Ascending aorta (tissue), 2 donors: Measurements from ENCODE around the gene AMMECR1. TPM values are rescaled to one million over a fixed set of nuclear protein-coding genes. Genes with fewer than 3 reads are reported as not detected.

ENCODE experiments used
- DNase-seq, 2 donors: peaks; one replicate each; pipeline ENCODE4 v3.0.0-alpha.2; 2019; ENCODE audit warnings: low spot score in 2 of 2
- H3K27ac ChIP-seq, 2 donors: fragments of 200-600 bp; sonication (generic); one replicate each; pipeline ENCODE4 v1.5.1; 2016 to 2017; ENCODE audit warnings: mild to moderate bottlenecking in 1 of 2
- H3K27me3 ChIP-seq: fragments of 200-600 bp; sonication (generic); one replicate; pipeline ENCODE4 v1.5.1; 2017
- H3K36me3 ChIP-seq, 2 donors: fragments of 200-600 bp; sonication (generic); one replicate each; pipeline ENCODE4 v1.5.1; 2016
- H3K4me1 ChIP-seq, 2 donors: fragments of 200-600 bp; sonication (generic); one replicate each; pipeline ENCODE4 v1.5.1; 2016 to 2017; ENCODE audit warnings: mild to moderate bottlenecking in 1 of 2
- H3K4me3 ChIP-seq, 2 donors: fragments of 200-600 bp; sonication (generic); one replicate each; pipeline ENCODE4 v1.5.1; 2016 to 2017; ENCODE audit warnings: mild to moderate bottlenecking in 1 of 2
- H3K9me3 ChIP-seq, 2 donors: fragments of 200-600 bp; sonication (generic); one replicate each; pipeline ENCODE4 v1.5.1; 2016
- CTCF ChIP-seq, 3 experiments: fragments of 200-600 bp in 2 of 3; fragments of 450-650 bp in 1 of 3; sonication (generic) in 2 of 3; IDR thresholded peaks; one replicate each; pipeline ENCODE4 v1.5.1; 2016 to 2019; ENCODE audit warnings: antibody characterized with exemption in 3 of 3, mild to moderate bottlenecking in 1 of 3, moderate library complexity in 1 of 3
- intact Hi-C: fragments of 100-400 bp; cut with DNase I; formaldehyde crosslinking; loops from one replicate; pipeline ENCODE4 v1.15.1; 2023
- total RNA-seq: library from RNA; depleted of rRNA; stranded (reverse); fragments of >200 nt; gene quantifications from one replicate; pipeline ENCODE4 v1.1.0, GENCODE V29; 2016

The AMMECR1 gene
- total RNA-seq, 1 donor from 2014 or later, result 3.5 TPM

GRCh38 chrX:110168585-110168984 is 149.3 kb downstream of the AMMECR1 start:
- no peak overlapping the region for H3K4me3 ChIP-seq

GRCh38 chrX:110167952-110168451 is 149.9 kb downstream of the AMMECR1 start:
- no peak for DNase-seq
- Histone ChIP-seq H3K36me3 (no peaks in the 10 kb centered on the region), H3K4me1 (no peaks in the 10 kb centered on the region), H3K4me3 (no peak overlapping the region), H3K27ac (no peak overlapping the region), H3K9me3 (no peaks in the 10 kb centered on the region), H3K27me3 (no peaks in the 10 kb centered on the region)
- intact Hi-C loops, result no loop called here
- peak; percentile 28 to 51 (median 29) for TF ChIP-seq CTCF (IDR thresholded peaks at IDR 0.05)

More at GRCh38 chrX:110168585-110168984, 149.3 kb downstream of the AMMECR1 start:
- H3K36me3 ChIP-seq, result no peaks in the 10 kb centered on the region
- no peak overlapping the region for H3K27ac ChIP-seq
- H3K4me1 ChIP-seq, result no peaks in the 10 kb centered on the region
- no peaks in the 10 kb centered on the region for H3K9me3 ChIP-seq
- intact Hi-C loops, result no loop called here
- no peak for DNase-seq
- no peaks in the 10 kb centered on the region for H3K27me3 ChIP-seq
- no peak for TF ChIP-seq CTCF (IDR thresholded peaks at IDR 0.05)

GRCh38 chrX:110163488-110163887 is 154.4 kb downstream of the AMMECR1 start:
- peaks cover 0 to 2% of the 10 kb centered on the region in 2 donors for H3K4me1 ChIP-seq
- H3K36me3 ChIP-seq, result no peaks in the 10 kb centered on the region
- no peak overlapping the region for H3K4me3 ChIP-seq
- no peaks in the 10 kb centered on the region for H3K9me3 ChIP-seq
- no peak for TF ChIP-seq CTCF (IDR thresholded peaks at IDR 0.05)
- intact Hi-C loops, result loop anchor here (5.0 kb wide), 1 partner anchor 154 kb away; the partner anchor contains the start of gene AMMECR1
- no peak for DNase-seq
- no peaks in the 10 kb centered on the region for H3K27me3 ChIP-seq
- H3K27ac ChIP-seq, result no peak overlapping the region

- DNase-seq, result no peak
- Histone ChIP-seq H3K9me3 (no peaks in the 10 kb centered on the region), H3K27ac (no peak overlapping the region), H3K27me3 (no peaks in the 10 kb centered on the region), H3K4me3 (no peak overlapping the region), H3K36me3 (no peaks in the 10 kb centered on the region), H3K4me1 (peaks cover 0 to 2% of the 10 kb centered on the region in 2 donors)
- TF ChIP-seq CTCF (IDR thresholded peaks at IDR 0.05), result no peak
- intact Hi-C loops, result loop anchor here (5.0 kb wide), 1 partner anchor 154 kb away; the partner anchor contains the start of gene AMMECR1
These were observed 155.0 kb downstream of the AMMECR1 start for GRCh38 chrX:110162867-110163266.

- no peak for TF ChIP-seq CTCF (IDR thresholded peaks at IDR 0.05)
- H3K27ac ChIP-seq, result no peak overlapping the region
- DNase-seq, result no peak
- peaks cover 0 to 2% of the 10 kb centered on the region in 2 donors for H3K4me1 ChIP-seq
- no peaks in the 10 kb centered on the region for H3K9me3 ChIP-seq
- intact Hi-C loops, result loop anchor here (5.0 kb wide), 1 partner anchor 155 kb away; the partner anchor contains the start of gene AMMECR1
- no peaks in the 10 kb centered on the region for H3K27me3 ChIP-seq
- H3K4me3 ChIP-seq, result no peak overlapping the region
- no peaks in the 10 kb centered on the region for H3K36me3 ChIP-seq
These were observed 155.8 kb downstream of the AMMECR1 start for GRCh38 chrX:110162131-110162530.

GRCh38 chrX:110161361-110161686 is 156.6 kb downstream of the AMMECR1 start:
- intact Hi-C loops, result loop anchor here (5.0 kb wide), 1 partner anchor 156 kb away; the partner anchor contains the start of gene AMMECR1
- Histone ChIP-seq H3K4me1 (peaks cover 0 to 2% of the 10 kb centered on the region in 2 donors), H3K27me3 (no peaks in the 10 kb centered on the region), H3K9me3 (no peaks in the 10 kb centered on the region), H3K27ac (no peak overlapping the region), H3K36me3 (no peaks in the 10 kb centered on the region), H3K4me3 (no peak overlapping the region)
- DNase-seq, result no peak
- TF ChIP-seq CTCF (IDR thresholded peaks at IDR 0.05), result no peak
